Anterior cingulate cortex (tissue), 58 donors: ENCODE data around the gene EIF2B4.

Source experiments
- DNase-seq, 58 donors: peaks; one replicate each; lab custom pipeline; 2025; lab: John Stamatoyannopoulos, UW

Gene EIF2B4

DNA sequence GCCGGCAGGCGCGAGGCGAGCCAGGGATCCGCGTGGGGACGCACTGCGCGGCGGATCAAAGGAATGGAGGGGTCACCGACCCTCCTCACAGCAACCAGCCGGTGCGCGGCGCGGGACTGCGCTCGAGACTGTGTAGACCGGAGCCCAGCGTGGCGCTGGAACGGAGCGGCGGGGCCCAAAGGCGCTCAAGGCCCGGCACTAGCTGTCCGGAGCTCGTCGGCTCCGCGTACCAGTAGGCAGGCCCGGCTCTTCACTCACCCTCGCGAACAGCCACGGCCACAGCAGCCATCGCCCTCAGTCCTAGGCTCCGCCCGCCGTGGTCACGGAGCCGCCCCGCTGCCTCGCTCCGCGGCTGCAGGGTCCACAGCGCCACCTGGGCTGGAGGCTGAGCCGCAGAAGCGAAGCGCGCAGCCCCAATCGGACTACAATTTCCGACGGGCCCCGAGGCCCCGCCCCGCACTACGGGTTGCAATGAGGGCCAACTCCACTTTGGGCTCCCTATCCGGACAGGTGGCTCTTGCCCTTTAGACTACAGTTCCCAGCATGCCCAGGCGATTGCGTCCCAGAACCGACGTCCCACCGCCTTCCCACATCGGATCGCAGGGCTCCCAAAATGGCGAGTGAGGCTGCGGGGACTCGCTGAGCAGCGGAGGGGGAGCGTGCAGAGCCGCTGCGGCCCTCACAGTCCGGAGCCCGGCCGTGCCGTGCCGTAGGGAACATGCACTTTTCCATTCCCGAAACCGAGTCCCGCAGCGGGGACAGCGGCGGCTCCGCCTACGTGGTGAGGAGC, at the start of gene EIF2B4, which contains the start of gene SNX17:
Gene EIF2B4, minus strand, starts transcription at position 313 of the 790 bp plus-strand sequence. Its CDS starts 24 bp downstream, at position 289.
Gene SNX17, plus strand, starts transcription at position 591 of the 790 bp plus-strand sequence. Its CDS starts 128 bp downstream, at position 719.
- peak; percentile 94 to 100 (median 99) for DNase-seq

DNA sequence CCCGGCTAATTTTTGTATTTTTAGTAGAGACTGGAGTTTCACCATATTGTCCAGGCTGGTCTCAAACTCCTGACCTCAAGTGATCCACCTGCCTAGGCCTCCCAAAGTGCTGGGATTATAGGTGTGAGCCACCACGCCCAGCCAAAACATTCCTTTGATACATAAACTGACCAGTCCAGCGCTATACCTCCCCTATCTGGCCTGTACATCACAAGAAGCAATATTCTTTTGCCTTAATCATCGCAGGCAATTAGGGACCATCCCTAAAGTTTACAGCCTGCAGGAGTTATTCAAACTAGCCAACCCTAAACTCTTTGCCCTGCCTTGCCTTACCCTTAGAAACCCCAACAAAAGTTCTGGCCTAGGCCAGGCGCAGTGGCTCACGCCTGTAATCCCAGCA, 46.0 kb upstream of the EIF2B4 start:
- DNase-seq, result no peak

DNA sequence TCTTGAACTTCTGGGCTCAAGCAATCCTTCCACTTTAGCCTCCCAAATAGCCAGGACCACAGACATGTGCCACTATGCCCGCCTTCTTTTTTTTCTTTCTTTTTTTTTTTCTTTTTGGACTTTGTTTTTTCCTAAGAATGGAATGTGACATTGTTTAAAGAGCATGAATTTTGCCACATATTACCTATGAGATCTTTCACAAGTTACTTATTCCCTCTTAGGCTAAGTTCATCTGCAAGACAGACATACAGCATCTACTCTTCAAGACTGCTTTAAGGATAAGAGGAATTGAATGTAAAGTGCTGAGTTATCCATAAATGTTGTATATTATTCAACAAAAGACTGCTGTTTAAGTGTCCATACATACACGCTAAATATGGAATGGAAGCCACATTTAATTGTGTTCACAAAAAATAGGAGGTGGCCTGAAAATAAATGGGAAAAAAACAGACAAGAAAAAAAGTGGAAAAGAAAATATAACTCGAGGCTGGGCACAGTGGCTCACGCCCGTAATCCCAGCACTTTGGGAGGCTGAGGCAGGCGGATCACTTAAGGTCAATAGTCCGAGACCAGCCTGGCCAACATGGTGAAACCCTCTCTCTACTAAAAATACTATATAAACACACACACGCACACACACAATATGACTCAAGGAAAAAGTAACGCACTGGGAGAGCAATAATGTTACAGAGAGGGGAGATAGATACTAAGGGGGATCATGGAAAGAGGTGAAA, 42.4 kb upstream of the EIF2B4 start:
- DNase-seq, result no peak

DNA sequence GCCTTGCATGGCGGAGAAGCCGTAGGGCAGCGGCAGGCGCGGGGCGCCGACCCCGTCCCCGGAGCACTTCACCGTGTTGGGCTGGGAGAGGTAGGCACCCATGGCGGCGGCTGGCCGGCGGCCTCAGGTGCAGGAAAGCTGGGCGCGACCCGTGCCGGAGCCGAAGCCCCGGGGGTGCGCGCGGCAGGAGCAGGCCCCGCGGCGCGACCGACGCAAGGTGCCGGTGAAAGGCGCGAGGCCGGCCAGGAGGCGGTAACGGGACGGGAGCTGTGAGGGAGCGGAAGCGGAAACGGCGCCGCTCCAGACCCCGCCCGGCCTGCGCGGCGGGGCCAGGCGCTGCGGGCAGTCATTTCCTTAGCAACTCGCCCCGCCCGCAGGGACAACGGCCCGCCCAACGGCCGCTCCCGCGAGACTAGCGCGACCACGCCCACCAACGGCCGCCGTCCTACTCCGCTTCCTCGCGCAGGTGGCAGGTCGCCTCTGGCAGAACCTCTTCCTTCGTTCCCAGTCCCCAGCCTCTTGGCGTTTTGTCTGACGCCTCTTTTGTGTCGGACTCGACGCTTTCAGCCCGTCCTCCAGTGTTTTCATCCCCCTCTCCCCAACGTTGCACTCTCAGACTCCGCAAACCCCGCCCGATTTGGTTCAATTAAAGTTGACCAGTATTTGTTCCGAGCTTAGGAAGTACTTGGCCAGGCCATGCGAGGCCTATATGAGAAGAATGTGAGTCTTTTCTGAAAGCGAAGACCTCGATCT, 39.4 kb upstream of the EIF2B4 start, which contains the start of gene PPM1G:
Gene PPM1G, minus strand, starts transcription at position 271 of the 753 bp plus-strand sequence. Its CDS starts 169 bp downstream, at position 102.
- peak; percentile 49 to 98 (median 90) for DNase-seq

DNA sequence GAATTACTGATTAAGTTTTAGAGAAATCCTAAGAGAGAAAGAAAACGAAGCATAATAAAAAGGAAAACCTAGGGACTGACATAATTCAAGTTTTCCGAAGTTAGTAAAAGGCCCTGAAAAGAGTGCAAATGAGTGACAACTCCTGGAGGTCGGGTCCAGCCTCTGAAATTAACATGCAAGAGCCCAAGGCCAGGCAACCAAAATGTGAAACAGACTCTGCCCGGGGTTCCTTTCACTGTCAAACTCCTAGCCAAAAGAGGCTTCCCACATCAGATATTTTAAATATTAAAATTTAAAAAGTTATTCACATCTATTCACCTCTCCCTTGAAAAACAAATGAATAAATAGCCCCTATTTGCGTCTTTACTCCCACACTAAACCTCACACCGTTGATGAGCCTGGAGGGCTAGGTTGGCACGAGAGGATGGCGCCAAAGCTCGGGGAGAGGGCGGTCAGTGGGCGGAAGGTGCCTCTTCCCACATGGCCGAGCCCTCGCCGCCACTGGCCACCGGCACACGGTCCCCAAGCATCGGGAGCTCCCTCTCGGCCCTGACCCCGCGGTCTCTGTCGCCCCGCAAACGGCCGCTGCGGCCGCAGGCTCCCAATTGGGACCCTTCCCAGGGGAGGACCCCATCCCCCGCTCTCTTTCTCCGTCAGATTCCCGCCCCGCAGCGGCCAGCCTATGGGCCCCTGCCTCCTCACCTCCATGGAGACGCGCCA, 38.6 kb upstream of the EIF2B4 start:
- peak in 3 of 58 donors; percentile 18 to 34 (median 33) for DNase-seq

DNA sequence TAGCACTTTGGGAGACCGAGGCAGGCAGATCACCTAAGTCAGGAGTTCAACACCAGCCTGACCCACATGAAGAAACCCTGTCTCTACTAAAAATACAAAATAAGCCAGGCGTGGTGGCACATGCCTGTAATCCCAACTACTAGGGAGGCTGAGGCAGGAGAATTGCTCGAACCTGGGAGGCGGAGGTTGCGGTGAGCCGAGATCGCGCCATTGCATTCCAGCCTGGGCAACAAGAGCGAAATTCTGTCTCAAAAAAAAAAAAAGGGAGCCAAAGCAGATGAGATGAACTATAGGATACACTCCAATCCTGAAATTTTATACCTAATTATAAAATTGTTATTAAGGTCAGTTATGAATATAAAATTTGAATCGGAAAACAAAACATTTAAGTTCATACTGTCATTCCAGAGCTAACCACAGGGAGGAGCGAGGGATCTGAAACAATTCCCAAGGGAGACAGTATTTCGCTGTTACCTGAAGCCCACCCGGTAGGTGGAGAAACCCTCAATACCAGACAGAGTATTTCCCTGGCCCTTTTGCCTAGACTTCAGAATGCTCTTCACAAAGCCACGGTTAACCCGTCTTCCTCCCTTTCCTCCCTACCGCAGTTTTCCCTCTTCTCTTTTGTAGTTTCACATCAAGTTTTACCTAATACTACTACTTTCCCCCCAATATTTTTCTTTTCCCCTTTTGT, 37.8 kb upstream of the EIF2B4 start:
- peak in 1 of 58 donors; percentile 7 for DNase-seq

DNA sequence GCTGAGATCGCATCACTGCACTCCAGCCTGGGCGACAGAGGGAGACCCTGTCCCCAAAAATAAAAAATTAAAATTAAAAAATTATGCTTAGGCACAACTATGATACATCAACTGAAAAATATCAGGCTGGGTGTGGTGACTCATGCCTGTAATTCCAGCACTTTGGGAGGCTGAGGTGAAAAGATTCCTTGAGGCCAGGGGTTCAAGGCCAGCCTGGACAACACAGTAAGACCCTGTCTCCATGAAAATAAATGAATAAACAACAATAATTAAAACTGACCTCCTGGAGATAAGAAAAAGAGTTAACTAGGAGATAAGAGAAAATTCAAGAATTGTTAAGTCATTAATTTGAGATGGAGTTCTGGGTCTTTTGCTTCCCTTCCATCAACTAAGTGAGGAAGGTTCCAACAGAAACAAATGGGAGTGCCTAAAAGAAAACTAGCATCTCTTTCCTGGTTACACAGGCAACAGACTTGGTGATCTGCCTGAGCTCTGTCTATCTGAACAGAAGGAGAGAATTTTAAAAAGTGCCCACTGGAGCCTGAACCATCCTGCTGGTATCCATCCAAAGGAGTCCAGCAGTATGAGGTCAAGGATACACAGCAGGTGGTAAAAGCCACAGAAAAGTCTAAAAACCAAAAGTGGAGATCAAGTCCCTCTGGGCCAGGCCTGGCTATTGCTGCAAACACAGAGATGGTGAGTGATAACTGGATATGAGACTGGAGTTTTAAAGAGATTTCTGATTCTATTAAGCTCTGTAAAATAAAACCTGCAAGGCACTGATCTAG, 30.4 kb upstream of the EIF2B4 start:
- no peak for DNase-seq

DNA sequence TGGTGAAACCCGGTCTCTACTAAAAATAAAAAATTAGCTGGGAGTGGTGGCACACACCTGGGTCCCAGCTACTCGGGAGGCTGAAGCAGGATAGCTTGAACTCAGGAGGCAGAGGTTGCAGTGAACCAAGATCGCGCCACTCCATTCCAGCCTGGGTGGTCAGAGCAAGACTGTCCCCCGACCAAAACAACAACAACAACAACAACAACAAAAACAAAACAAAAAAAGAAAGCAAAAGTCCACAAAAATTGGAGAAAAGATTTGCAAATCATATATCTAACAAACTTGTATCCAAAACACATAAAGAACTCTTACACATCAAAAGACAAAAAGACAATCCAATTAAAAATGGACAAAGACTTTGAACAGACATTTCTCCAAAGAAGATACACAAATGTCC, 28.8 kb upstream of the EIF2B4 start:
- DNase-seq, result no peak

DNA sequence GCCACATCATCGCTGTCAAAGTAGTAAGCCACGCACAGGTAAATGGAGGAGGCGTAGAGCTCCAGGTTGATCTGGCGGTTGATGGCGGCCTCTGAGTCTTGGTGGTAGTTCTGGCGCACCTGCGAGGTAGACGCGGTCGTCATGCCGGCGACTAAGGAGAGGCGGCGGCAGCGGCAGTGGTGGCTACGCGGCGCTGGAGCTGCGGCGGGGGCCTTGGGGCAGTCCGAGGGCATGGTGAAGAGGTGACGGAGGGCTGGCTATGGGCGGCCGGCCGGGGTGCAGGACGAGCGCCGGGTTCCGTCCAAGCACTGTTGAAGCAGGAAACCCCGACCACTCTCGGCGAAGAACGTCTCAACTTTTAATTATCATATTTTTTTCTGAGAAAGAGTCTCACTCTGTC, 23.1 kb upstream of the EIF2B4 start:
- DNase-seq, result no peak

DNA sequence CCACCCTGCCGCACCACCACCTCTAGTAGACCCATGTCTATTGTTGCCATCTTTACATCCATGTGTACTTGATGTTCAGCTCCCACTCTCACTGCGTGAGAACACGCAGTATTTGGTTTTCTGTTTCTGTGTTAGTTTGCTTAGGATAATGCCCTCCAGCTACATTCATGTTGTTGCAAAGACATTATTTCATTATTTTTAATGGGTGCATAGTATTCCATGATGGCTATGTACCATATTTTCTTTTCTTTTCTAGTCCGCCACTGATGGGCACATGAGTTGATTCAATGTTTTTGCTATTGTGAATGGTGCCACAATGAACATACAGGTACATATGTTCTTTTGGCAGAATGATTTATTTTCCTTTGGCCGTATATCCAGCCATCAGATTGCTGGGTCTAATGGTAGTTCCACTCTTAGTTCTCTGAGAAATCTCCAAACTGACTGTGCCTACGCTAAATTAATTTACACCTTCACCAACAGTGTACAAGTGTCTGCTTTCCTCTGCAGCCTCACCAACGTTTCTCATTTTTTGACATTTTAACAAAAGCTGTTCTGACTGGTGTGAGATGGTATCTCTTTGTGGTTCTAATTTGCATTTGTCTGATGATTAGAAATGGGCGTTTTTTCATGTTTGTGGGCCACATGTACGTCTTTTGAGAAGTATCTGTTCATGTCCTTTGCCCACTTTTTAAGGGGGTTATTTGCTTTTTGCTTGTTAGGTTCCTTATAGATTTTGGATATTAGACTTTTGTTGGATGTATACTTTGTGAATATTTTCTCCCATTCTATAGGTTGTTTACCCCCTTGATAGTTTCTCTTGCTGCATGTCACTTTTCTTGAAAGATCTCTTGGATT, 20.9 kb upstream of the EIF2B4 start:
- no peak for DNase-seq

DNA sequence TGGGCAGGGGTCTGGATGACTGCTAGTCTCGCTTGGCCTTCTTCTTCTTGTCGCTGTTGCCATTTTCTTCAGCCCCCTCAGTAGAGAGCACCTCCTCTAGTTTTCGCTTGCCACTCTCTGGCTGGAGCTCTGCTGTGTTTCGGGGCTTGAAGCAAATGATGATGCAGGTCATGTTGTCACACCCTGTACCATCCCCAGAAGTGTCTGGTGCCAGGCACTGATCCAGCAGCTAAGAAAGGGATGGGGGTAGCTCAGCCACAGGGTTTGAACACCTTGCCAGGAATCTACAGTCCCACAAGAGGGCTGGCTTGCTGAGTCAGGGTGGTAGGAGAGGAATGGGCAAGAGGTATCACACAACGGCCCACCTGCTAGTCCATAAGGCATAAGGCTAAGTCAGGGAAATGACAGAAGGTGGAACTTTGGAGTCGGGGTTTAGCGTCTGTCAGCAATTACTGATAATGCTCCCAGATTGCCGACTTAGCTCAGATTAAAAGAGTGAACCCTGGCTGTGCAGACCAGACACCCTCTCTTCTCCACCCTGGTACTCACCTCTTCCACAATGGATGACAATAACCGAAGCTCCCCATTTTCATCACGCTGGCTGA, 11.5 kb upstream of the EIF2B4 start:
- DNase-seq, result no peak

DNA sequence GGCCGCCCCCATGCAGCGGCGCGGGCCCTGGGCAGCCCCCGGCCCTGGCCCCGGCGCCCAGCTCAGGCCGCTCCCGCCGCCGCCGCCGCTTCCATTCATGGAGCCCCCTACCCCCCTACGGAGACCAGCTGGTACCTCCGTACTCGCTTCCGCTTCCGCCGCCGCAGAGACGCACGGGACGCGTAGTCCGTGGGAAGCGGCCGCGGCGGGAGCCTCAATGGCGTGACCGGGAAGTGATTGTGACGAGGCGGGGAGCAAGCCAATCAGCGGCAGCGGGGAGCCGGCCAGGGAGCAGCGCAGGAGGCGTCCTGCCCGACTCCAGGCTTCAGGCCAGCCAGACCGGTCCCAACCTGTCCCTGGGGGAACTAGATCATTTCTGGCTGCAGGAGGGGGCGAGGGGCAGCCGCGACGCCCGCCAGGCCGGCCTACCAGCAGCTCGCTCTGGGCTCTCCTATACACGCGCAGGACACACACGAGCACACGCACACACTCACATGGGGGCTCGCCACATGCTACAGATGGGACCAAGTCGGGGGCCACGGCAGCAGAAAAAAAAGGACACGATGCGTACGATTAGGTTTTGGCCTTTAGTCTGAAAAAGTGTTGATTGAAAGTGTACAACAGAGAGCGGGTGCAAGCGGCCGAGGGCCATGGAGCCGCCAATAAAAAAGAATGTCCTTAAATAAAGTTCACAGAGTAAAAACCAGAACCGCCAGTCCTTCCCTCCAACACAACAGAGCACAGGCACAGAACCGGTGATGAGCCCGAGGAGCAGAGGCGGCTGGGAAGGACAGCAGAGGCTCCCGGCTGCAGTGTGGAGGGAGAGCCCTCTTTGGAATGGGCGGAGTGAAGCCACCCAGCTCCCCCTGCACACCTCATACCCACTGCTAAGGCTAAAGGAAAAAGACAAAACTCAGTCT, 10.7 kb upstream of the EIF2B4 start, which contains the start of gene ZNF513:
Gene ZNF513, minus strand, starts transcription at position 109 of the 920 bp plus-strand sequence. CDS start 208 bp downstream, outside the sequence.
- peak; percentile 84 to 99 (median 96) for DNase-seq

DNA sequence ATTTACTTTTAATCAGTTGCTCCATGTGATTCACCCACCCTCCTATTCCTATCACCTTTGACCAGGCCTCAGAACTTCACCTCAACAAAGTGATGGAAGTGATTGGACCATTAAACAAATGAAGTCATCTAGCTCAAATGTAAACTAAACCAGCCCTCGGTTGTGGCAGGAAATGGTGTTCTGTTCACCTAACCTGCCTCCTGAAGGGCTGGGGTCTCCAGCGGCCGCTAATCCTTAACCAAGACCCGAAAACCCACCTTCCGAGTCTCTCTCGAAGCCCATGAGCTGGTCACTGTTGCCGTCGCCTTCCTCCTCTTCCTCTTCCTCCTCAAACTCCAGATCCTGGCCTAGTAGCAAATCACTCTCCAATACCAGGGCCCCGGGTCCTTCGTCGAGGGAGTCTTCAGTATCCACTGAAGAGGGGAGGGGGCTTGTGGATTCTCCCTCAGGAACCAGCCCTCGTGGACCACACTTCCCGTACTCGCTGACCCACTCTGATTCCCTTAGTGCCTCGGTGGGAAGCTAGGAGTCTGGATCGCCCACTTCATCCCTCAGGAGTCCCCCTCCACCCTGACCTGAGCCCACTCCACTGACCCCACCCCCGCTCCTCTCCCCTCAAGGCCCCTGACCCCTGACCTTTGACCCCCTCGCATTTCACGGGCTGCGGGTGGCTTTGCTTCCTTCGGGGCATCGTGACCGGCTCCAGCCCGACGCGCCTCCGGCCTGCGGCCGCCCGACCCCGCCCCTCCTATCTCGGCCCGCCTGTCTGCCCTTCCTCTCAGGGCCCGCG, 9.9 kb upstream of the EIF2B4 start:
- peak in 45 of 58 donors; percentile 44 to 89 (median 78) for DNase-seq

DNA sequence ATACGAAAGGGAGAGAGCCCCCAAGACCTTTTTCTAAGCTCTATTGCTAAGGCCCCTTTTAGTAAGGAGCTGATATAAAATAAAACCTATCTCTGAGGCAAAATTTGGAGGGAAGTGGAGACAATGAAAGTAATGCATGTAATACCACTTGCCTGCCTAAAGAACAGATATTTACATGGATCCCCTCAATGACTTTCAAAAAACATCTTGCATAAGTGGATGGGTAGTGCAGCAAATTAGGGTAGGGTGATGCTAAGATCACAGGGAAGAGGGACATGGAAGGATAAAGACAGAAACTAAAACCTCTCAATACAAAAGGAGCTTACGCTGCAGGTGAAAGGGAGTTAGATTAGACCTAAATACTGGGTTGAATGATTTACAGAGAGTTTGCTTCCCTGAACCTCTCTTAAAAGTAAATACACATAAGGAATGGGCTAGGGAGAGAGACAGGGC, 9.3 kb upstream of the EIF2B4 start:
- no peak for DNase-seq

DNA sequence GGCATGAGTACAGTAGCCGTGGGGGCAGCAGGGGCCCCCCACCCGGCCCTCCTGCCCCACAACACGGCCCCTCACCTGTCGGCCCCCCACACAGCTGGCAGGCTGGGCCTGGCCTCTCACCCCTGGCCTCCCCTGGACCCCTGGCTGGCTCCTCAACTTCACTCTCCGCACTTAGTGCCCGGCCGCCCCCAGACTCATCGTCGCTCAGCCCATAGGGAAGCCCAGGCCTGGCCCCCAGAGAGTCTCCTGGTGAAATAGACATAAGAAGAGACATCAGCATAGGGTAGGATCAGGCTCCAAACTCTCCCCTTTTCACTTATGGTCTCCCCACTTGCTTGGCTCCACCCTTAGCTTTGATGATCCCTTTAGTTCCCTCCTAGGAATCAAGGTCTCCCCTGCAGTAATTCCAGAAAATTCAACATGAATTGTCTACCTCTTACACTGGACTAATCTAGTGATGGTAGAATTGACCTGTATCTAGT, 8.7 kb upstream of the EIF2B4 start:
- DNase-seq, result no peak
